Cardiac fibroblast (primary cell): ENCODE measurements around the gene SUPT20H.

Experiments
- DNase-seq, 2 donors: peaks; one replicate each; pipeline versions ENCODE4 v3.0.0 to v3.0.0-alpha.2; 2010; ENCODE audit warnings: low read depth in 2 of 2
- H3K4me3 ChIP-seq, 2 donors: replicated peaks in 1 of 2; 1 replicate in 1 of 2; 2 replicates in 1 of 2; pipeline ENCODE4 v1.5.1; 2011; ENCODE audit warnings: low read depth in 2 of 2, low read length in 2 of 2, mild to moderate bottlenecking in 2 of 2, moderate library complexity in 1 of 2
- TF ChIP-seq, protein P1 (sequence below): IDR thresholded peaks from one replicate; pipeline ENCODE4 v1.5.1; 2011; ENCODE audit warnings: low read depth, mild to moderate bottlenecking, low read length, inconsistent platforms

Gene SUPT20H

GRCh38 chr13:37090912-37091311 is 31.4 kb upstream of the SUPT20H start:
- TF ChIP-seq, protein P1, sequence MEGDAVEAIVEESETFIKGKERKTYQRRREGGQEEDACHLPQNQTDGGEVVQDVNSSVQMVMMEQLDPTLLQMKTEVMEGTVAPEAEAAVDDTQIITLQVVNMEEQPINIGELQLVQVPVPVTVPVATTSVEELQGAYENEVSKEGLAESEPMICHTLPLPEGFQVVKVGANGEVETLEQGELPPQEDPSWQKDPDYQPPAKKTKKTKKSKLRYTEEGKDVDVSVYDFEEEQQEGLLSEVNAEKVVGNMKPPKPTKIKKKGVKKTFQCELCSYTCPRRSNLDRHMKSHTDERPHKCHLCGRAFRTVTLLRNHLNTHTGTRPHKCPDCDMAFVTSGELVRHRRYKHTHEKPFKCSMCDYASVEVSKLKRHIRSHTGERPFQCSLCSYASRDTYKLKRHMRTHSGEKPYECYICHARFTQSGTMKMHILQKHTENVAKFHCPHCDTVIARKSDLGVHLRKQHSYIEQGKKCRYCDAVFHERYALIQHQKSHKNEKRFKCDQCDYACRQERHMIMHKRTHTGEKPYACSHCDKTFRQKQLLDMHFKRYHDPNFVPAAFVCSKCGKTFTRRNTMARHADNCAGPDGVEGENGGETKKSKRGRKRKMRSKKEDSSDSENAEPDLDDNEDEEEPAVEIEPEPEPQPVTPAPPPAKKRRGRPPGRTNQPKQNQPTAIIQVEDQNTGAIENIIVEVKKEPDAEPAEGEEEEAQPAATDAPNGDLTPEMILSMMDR: no peak
- DNase-seq: no peak
- H3K4me3 ChIP-seq: no peak overlapping the region

GRCh38 chr13:37089495-37089894 is 30.0 kb upstream of the SUPT20H start:
- TF ChIP-seq, protein P1: no peak
- DNase-seq: no peak
- no peak overlapping the region for H3K4me3 ChIP-seq

- TF ChIP-seq, protein P1: no peak
- DNase-seq: no peak
- H3K4me3 ChIP-seq: no peak overlapping the region
These were observed 28.0 kb upstream of the SUPT20H start for GRCh38 chr13:37087486-37087885.

DNA sequence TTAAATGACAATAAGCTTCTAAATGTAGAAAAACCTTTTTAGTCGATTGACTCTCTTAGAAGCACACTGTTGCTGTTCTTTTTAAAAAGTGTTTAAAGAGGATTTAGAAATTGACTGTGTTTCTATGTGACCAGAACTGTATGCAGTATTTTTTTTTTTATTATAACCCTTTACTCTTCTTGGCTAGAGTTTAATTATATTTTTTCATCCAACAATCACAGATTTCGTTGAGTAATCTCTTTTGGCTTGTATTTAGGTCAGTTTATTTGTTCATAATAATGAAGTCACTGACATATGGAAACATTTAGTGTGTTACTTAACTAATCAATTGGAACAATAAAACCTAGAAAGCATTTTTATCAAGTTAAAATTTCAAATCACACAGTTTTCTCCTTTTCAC is 26.1 kb upstream of the SUPT20H start:
- no peak overlapping the region for H3K4me3 ChIP-seq
- TF ChIP-seq, protein P1: no peak
- no peak for DNase-seq

- no peak overlapping the region for H3K4me3 ChIP-seq
- TF ChIP-seq, protein P1: no peak
- no peak for DNase-seq
These were observed 17.3 kb upstream of the SUPT20H start for GRCh38 chr13:37076818-37077217.

- TF ChIP-seq, protein P1: no peak
- H3K4me3 ChIP-seq: no peak overlapping the region
- DNase-seq: no peak
These were observed 15.7 kb upstream of the SUPT20H start for GRCh38 chr13:37075164-37075563.

DNA sequence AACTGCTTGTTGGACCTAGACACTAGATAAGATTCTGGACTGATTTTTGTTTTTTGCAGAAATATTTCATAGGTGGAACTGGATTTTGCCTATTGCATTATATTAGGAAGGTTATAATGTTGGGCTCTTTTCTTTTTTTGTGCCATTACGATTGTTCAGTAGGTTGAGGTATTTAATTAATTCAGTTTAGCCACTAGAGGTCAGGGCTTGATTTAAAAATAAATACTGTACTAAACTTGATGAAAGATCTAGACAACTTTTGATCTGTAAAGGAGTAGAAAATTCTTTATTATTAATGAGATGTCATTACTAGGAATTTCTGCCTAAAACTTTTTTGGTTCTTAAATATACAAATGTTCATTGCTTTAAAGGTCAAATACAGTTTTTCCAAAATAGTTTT is 15.2 kb upstream of the SUPT20H start:
- TF ChIP-seq, protein P1: peak; percentile 21
- no peak overlapping the region for H3K4me3 ChIP-seq
- DNase-seq: peak; percentile 67 to 73
